Lower leg skin (tissue), 4 donors: ENCODE data around the gene CXADR. TPM values are rescaled to one million over a fixed set of nuclear protein-coding genes. Genes with fewer than 3 reads are reported as not detected.
"Not testable (repeated sequence)": the region's sequence is repeated elsewhere in the genome, so short reads cannot be mapped to it uniquely, and the experiment has no call there.

Experiments used
- DNase-seq, 2 donors: peaks; one replicate each; pipeline ENCODE4 v3.0.0-alpha.2; 2019; ENCODE audit warnings: low spot score in 2 of 2
- H3K4me3 ChIP-seq: fragments of 200-600 bp; sonication (generic); 2 replicates; pipeline ENCODE4 v1.5.1; 2017; ENCODE audit warnings: mild to moderate bottlenecking, low read depth; ENCODE audit not compliant: poor library complexity, severe bottlenecking
- CTCF ChIP-seq, 3 donors: fragments of 450-650 bp; IDR thresholded peaks; one replicate each; pipeline ENCODE4 v1.5.1; 2016; ENCODE audit warnings: antibody characterized with exemption in 3 of 3, mild to moderate bottlenecking in 3 of 3, moderate library complexity in 2 of 3
- POLR2A ChIP-seq, 2 donors: fragments of 450-650 bp; IDR thresholded peaks; one replicate each; pipeline ENCODE4 v1.6.1; 2016 to 2017; ENCODE audit warnings: antibody characterized with exemption in 2 of 2, mild to moderate bottlenecking in 1 of 2, moderate library complexity in 1 of 2
- WGBS, 2 donors: methylation state at CpG; one replicate each; pipeline ENCODE4 v1.1.5; 2018; 5-methylcytosine and 5-hydroxymethylcytosine counted together
- intact Hi-C: fragments of 100-400 bp; cut with DNase I; formaldehyde crosslinking; loops from one replicate; pipeline ENCODE4 v1.15.0; 2023; ENCODE audit warnings: low total_unique reads
- total RNA-seq, 4 donors: library from RNA; depleted of rRNA; stranded (reverse); fragments of >200 nt; gene quantifications; one replicate each; pipeline ENCODE4 v1.1.0, GENCODE V29; 2016

The CXADR gene
- total RNA-seq, 4 donors from 2014 or later, result 84.7 to 134 (median 123) TPM

DNA sequence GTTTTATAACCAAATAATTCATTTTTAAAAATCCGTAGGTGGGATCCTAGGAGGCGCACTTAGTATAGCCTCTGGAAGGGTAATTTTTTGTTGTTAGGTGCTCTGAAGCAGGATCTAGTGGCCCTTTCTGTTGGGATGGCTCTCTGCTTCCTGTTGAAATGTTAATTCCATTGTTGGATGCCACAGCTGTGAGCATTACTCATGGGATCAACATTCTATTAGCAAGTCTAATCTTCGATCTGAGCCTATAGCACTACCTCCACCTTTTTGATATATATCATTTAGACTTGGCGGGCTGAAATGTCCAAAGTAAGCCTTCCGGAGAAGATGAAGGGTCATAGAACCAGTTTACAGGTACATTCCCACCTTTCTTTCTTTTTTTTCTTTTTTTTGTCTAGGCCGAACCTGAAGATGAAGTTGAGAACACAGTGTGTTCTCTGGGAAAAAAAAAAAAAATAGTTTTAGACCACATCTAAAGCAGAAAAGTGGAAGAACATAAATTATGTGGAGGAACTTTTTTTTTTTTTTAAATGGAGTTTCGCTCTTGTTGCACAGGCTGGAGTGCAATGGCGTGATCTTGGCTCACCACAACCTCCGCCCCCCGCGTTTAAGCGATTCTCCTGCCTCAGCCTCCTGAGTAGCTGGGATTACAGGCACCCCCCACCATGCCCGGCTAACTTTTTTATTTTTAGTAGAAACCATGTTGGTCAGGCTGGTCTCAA is 1.4 kb downstream of the CXADR start:
- 47 to 49% methylated on average over 13 of the region's 13 CpGs for WGBS, 2 donors
- intact Hi-C loops, result no loop called here
- no peak for TF ChIP-seq POLR2A (IDR thresholded peaks at IDR 0.05)
- no peak for TF ChIP-seq CTCF (IDR thresholded peaks at IDR 0.05)
- no peak overlapping the region for H3K4me3 ChIP-seq
- DNase-seq, result no peak

DNA sequence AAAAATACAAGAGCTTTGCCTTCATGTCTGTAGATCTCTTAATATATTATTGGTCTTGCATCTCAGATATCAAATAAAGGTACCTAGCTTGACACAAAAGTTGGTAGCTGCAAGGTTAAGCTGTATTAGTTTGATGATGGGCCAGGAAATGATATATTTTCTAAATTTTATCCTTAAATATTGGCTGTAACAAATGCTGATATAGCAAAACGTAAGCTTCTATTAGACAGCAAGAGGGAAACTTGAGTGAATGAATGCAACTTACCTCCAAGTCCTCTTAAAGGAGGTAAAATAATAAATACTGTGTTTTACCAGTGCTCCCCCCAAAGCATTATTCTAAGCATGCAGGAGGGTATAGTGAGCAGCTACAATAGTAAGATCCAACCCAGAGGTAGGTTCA is 4.2 kb downstream of the CXADR start:
- H3K4me3 ChIP-seq, DNase-seq, intact Hi-C loops: not testable (repeated sequence)
- WGBS, 2 donors, result 84 to 94% methylated on average over 1 of the region's 1 CpG

DNA sequence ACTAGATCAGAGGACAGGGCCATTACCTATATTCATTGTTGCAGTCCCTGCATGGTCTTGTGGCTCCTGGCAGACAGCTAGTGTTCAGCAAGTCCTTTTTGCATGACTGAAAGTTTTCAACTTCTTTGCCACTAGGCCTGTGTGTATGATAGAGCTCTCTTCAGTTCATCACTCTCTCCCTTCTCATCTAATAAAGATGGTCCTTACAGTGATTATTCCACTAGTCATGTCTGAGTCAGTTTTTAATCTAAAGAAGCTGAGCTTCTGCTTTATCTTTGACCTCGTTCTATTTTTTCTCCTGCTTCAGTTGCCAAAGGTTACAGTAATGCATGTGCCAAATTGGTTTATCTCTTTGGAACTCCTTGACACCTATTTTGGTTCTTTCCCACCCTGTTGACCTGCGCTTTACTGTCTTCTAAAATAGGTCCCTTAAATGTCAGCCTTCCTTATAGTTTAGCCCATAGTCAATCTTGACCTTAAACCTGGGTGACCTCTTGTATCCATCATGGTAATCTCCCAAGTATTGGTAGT is 6.4 kb downstream of the CXADR start:
- no peak for DNase-seq
- TF ChIP-seq POLR2A (IDR thresholded peaks at IDR 0.05) (no peak), CTCF (IDR thresholded peaks at IDR 0.05) (no peak)
- 75% methylated on average over 2 of the region's 2 CpGs for WGBS, 2 donors
- intact Hi-C loops, result no loop called here
- no peak overlapping the region for H3K4me3 ChIP-seq

DNA sequence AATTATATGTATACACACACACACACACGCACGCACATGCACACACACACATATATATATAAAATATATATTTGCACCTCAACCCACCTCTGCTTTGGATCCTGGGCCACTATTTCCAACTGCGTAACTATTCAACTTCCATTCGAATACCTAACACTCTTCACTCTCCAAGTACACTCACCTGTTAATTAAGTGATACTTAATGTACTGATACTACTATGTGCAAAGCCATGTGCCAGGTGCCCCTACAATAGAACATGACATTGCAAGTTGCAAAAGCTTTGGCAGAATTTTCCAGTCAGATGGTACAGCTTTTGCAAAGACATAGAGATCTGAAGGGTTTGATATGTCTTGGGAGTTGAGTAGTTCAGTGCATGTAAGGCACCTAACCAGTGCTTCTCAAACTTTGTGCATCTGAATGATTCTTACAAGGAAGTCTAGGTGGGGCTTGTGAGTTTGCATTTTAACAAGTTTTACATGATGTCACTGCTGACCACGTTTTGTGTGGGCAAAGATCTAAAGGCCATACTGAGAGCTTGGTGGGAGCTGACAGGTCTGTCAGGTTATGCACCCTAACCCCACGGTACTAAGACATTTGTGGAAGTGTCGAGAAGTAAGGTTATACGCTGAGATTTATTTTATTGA is 7.2 kb downstream of the CXADR start:
- intact Hi-C loops, result no loop called here
- TF ChIP-seq POLR2A (IDR thresholded peaks at IDR 0.05) (no peak), CTCF (IDR thresholded peaks at IDR 0.05) (no peak)
- WGBS, 2 donors, result 81 to 87% methylated on average over 8 of the region's 8 CpGs
- no peak for DNase-seq
- no peak overlapping the region for H3K4me3 ChIP-seq

GRCh38 chr21:17523007-17523451 is 10.2 kb downstream of the CXADR start:
- no peak overlapping the region for H3K4me3 ChIP-seq
- no peak for DNase-seq
- TF ChIP-seq POLR2A (IDR thresholded peaks at IDR 0.05) (no peak), CTCF (IDR thresholded peaks at IDR 0.05) (peak in 1 of 3 donors; percentile 71)
- WGBS, 2 donors, result 58 to 78% methylated on average over 2 of the region's 2 CpGs
- intact Hi-C loops, result no loop called here

DNA sequence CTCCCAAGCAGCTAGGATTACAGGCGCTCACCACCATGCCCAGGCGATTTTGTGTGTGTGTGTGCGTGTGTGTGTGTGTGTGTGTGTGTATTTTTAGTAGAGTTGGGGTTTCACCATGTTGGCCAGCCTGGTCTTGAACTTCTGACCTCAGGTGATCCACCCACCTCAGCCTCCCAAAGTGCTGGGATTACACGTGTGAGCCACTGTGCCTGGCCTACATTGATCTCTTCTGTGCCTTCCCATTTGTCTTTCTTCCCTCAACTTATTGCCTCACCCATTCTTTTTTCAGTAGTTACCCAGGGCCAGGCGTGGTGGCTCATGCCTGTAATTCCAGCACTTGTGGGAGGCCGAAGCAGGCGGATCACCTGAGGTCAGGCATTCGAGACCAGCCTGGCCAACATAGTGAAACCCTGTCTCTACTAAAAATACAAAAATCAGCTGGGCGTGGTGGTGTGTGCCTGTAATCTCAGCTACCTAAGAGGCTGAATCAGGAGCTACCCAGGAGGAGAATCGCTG is 11.2 kb downstream of the CXADR start:
- DNase-seq, H3K4me3 ChIP-seq, intact Hi-C loops: not testable (repeated sequence)
- 80 to 87% methylated on average over 10 of the region's 10 CpGs for WGBS, 2 donors
